ENCODE data around the gene HECTD2.

Gene HECTD2

GRCh38 chr10:91540733-91541132, 130.6 kb downstream of the HECTD2 start:
- TF ChIP-seq ZNF565 (CRISPR knock-in tag; conservative IDR thresholded peaks at IDR 0.05; ENCODE audit: low read depth) (peak; percentile 74; the same call in 1 of the 2 replicates), ARNTL (CRISPR knock-in tag; IDR thresholded peaks at IDR 0.05; ENCODE audit: borderline replicate concordance, low read depth) (no peak), PATZ1 (CRISPR knock-in tag; IDR thresholded peaks at IDR 0.05; ENCODE audit: borderline replicate concordance) (no peak)

GRCh38 chr10:91541481-91541880, 131.3 kb downstream of the HECTD2 start:
- no peak for ATAC-seq

More at GRCh38 chr10:91540733-91541132, 130.6 kb downstream of the HECTD2 start:
- peak; percentile 27; the same call in 2 of the 3 replicates for ATAC-seq

GRCh38 chr10:91545384-91545783, 135.2 kb downstream of the HECTD2 start:
- ATAC-seq = no peak
- TF ChIP-seq CSDC2 (CRISPR knock-in tag; IDR thresholded peaks at IDR 0.05) = no peak
- no peak for TF ChIP-seq ZC3H10 (CRISPR knock-in tag; IDR thresholded peaks at IDR 0.05)
- TF ChIP-seq ESRRG (CRISPR knock-in tag; IDR thresholded peaks at IDR 0.05) = no peak
- TF ChIP-seq ZNF8 (CRISPR knock-in tag; IDR thresholded peaks at IDR 0.05) = no peak
- no peak for TF ChIP-seq CREB5 (CRISPR knock-in tag; IDR thresholded peaks at IDR 0.05; ENCODE audit: low read depth)
- no peak for TF ChIP-seq ARNTL (CRISPR knock-in tag; IDR thresholded peaks at IDR 0.05; ENCODE audit: borderline replicate concordance, low read depth)
- no peak for TF ChIP-seq BACH2 (CRISPR knock-in tag; IDR thresholded peaks at IDR 0.05; ENCODE audit: borderline replicate concordance)
- TF ChIP-seq TOX (CRISPR knock-in tag; IDR thresholded peaks at IDR 0.05; ENCODE audit: borderline replicate concordance) = no peak
- TF ChIP-seq TCF4 (CRISPR knock-in tag; IDR thresholded peaks at IDR 0.05; ENCODE audit: borderline replicate concordance) = no peak
- TF ChIP-seq ZNF70 (CRISPR knock-in tag; IDR thresholded peaks at IDR 0.05) = no peak
- TF ChIP-seq PPARA (CRISPR knock-in tag; IDR thresholded peaks at IDR 0.05; ENCODE audit: borderline replicate concordance) = no peak

More at GRCh38 chr10:91541481-91541880, 131.3 kb downstream of the HECTD2 start:
- no peak for TF ChIP-seq CREB5 (CRISPR knock-in tag; IDR thresholded peaks at IDR 0.05; ENCODE audit: low read depth)
- TF ChIP-seq ISL1 (CRISPR knock-in tag; IDR thresholded peaks at IDR 0.05) = no peak

GRCh38 chr10:91545838-91546237, 135.7 kb downstream of the HECTD2 start:
- TF ChIP-seq TOX (CRISPR knock-in tag; IDR thresholded peaks at IDR 0.05; ENCODE audit: borderline replicate concordance) = no peak
- no peak for ATAC-seq

GRCh38 chr10:91549262-91549661, 139.1 kb downstream of the HECTD2 start:
- no peak for TF ChIP-seq BACH2 (CRISPR knock-in tag; IDR thresholded peaks at IDR 0.05; ENCODE audit: borderline replicate concordance)
- TF ChIP-seq ZNF70 (CRISPR knock-in tag; IDR thresholded peaks at IDR 0.05) = no peak
- no peak for TF ChIP-seq ZNF8 (CRISPR knock-in tag; IDR thresholded peaks at IDR 0.05)
- TF ChIP-seq PATZ1 (CRISPR knock-in tag; IDR thresholded peaks at IDR 0.05; ENCODE audit: borderline replicate concordance) = no peak
- no peak for TF ChIP-seq ZNF565 (CRISPR knock-in tag; conservative IDR thresholded peaks at IDR 0.05; ENCODE audit: low read depth)
- TF ChIP-seq TSHZ2 (CRISPR knock-in tag; IDR thresholded peaks at IDR 0.05) = no peak
- no peak for TF ChIP-seq GLIS3 (CRISPR knock-in tag; IDR thresholded peaks at IDR 0.05)
- TF ChIP-seq ZC3H10 (CRISPR knock-in tag; IDR thresholded peaks at IDR 0.05) = no peak
- TF ChIP-seq SNAI2 (CRISPR knock-in tag; IDR thresholded peaks at IDR 0.05) = no peak
- no peak for ATAC-seq
